GM23338 (cell line): Measurements from ENCODE around the gene RIC1. TPM values are rescaled to one million over a fixed set of nuclear protein-coding genes. Genes with fewer than 3 reads are reported as not detected.

Experiments used
- ATAC-seq: fragments of 200-7000 bp; cut with Tn5 transposase; 3 replicates; pipeline ENCODE4 v1.9.1; 2020
- DNase-seq: peaks from one replicate; pipeline ENCODE4 v3.0.0-alpha.2; 2015; ENCODE audit warnings: low spot score
- H2AFZ ChIP-seq: fragments of 200-600 bp; sonication (generic); 2 replicates; pipeline ENCODE4 v1.8.0; 2016; ENCODE audit warnings: antibody characterized with exemption, mild to moderate bottlenecking, moderate library complexity
- H3F3A ChIP-seq: fragments of 200-600 bp; sonication (generic); replicated peaks from 2 replicates; pipeline ENCODE4 v1.8.0; 2017; ENCODE audit warnings: antibody characterized with exemption, mixed run types, low read depth
- H3K27ac ChIP-seq: fragments of 200-600 bp; sonication (generic); 2 replicates; pipeline ENCODE4 v1.6.1; 2016; ENCODE audit warnings: low read depth
- H3K27me3 ChIP-seq: fragments of 200-600 bp; sonication (generic); 2 replicates; pipeline ENCODE4 v1.8.0; 2016; ENCODE audit warnings: mild to moderate bottlenecking, mixed run types, moderate library complexity; ENCODE audit not compliant: insufficient read depth
- H3K36me3 ChIP-seq: fragments of 200-600 bp; sonication (generic); 2 replicates; pipeline ENCODE4 v1.8.0; 2016; ENCODE audit warnings: mild to moderate bottlenecking; ENCODE audit not compliant: insufficient read depth
- H3K4me1 ChIP-seq: fragments of 200-600 bp; sonication (generic); 2 replicates; pipeline ENCODE4 v1.8.0; 2016; ENCODE audit warnings: mild to moderate bottlenecking, moderate library complexity; ENCODE audit not compliant: insufficient read depth
- H3K4me2 ChIP-seq: fragments of 200-600 bp; sonication (generic); 2 replicates; pipeline ENCODE4 v1.7.1; 2017; ENCODE audit warnings: mixed run types
- H3K4me3 ChIP-seq: fragments of 200-600 bp; sonication (generic); 2 replicates; pipeline ENCODE4 v1.6.1; 2016; ENCODE audit warnings: mixed run types
- H3K79me2 ChIP-seq: fragments of 200-600 bp; sonication (generic); replicated peaks from 2 replicates; pipeline ENCODE4 v1.8.0; 2017; ENCODE audit warnings: mild to moderate bottlenecking; ENCODE audit not compliant: insufficient read depth
- H3K9me2 ChIP-seq: fragments of 200-600 bp; sonication (generic); 2 replicates; pipeline ENCODE4 v1.8.0; 2017; ENCODE audit not compliant: insufficient read depth
- H4K20me1 ChIP-seq: fragments of 200-600 bp; sonication (generic); replicated peaks from 2 replicates; pipeline ENCODE4 v1.8.0; 2017; ENCODE audit warnings: mild to moderate bottlenecking; ENCODE audit not compliant: insufficient read depth
- H3K27ac Mint-ChIP-seq: 2 replicates; pipeline ENCODE4 v1.8.0; 2020; ENCODE audit warnings: inconsistent platforms, mild to moderate bottlenecking, moderate library complexity, mixed read lengths
- H3K27me3 Mint-ChIP-seq: 3 replicates; pipeline ENCODE4 v1.8.0; 2022; ENCODE audit warnings: low read depth, mild to moderate bottlenecking, moderate library complexity, mixed read lengths, inconsistent platforms; ENCODE audit not compliant: insufficient read depth, poor library complexity
- H3K36me3 Mint-ChIP-seq: 3 replicates; pipeline ENCODE4 v1.8.0; 2021; ENCODE audit warnings: low read depth, mild to moderate bottlenecking, inconsistent platforms, moderate library complexity, mixed read lengths
- H3K4me1 Mint-ChIP-seq: 3 replicates; pipeline ENCODE4 v1.8.0; 2020; ENCODE audit warnings: mild to moderate bottlenecking, inconsistent platforms, mixed read lengths
- H3K4me3 Mint-ChIP-seq: 3 replicates; pipeline ENCODE4 v1.8.0; 2021; ENCODE audit warnings: moderate library complexity, mild to moderate bottlenecking, inconsistent platforms, mixed read lengths
- H3K9me3 Mint-ChIP-seq: 3 replicates; pipeline ENCODE4 v1.8.0; 2020; ENCODE audit warnings: moderate library complexity, mild to moderate bottlenecking, inconsistent platforms, mixed read lengths
- CREB1 ChIP-seq: fragments of 250-450 bp; sonication (Bioruptor Pico); IDR thresholded peaks from 2 replicates; pipeline ENCODE4 v1.5.0; 2020; ENCODE audit warnings: low read depth, mild to moderate bottlenecking, moderate library complexity
- EZH2 ChIP-seq: fragments of 200-600 bp; sonication (generic); IDR thresholded peaks from one replicate; pipeline ENCODE4 v1.8.0; 2017; ENCODE audit warnings: antibody characterized with exemption, mild to moderate bottlenecking, low read depth; ENCODE audit not compliant: unreplicated experiment
- EZH2phosphoT487 ChIP-seq: fragments of 200-600 bp; sonication (generic); IDR thresholded peaks from one replicate; pipeline ENCODE4 v1.8.1; 2018; ENCODE audit warnings: antibody characterized with exemption; ENCODE audit not compliant: unreplicated experiment
- JUNB ChIP-seq: IDR thresholded peaks from one replicate; pipeline ENCODE4 v1.6.1; 2016; ENCODE audit warnings: antibody characterized with exemption; ENCODE audit not compliant: unreplicated experiment
- NANOG ChIP-seq: IDR thresholded peaks from 2 replicates; pipeline ENCODE4 v1.6.1; 2016; ENCODE audit warnings: antibody characterized with exemption, borderline replicate concordance
- POLR2AphosphoS5 ChIP-seq: IDR thresholded peaks from 2 replicates; pipeline ENCODE4 v1.6.1; 2016; ENCODE audit warnings: antibody characterized with exemption, low read depth
- STAT1 ChIP-seq: IDR thresholded peaks from one replicate; pipeline ENCODE4 v1.6.1; 2016; ENCODE audit warnings: antibody characterized with exemption; ENCODE audit not compliant: unreplicated experiment
- ZNF114 ChIP-seq: fragments of 250-450 bp; sonication (Bioruptor Pico); IDR thresholded peaks from 2 replicates; pipeline ENCODE4 v1.5.0; 2020; ENCODE audit warnings: mild to moderate bottlenecking, moderate library complexity
- ZNF331 ChIP-seq: fragments of 250-450 bp; sonication (Bioruptor Pico); IDR thresholded peaks from 2 replicates; pipeline ENCODE4 v1.5.0; 2020; ENCODE audit warnings: low read depth, mild to moderate bottlenecking, moderate library complexity
- polyA plus RNA-seq: library from polyadenylated mRNA; unstranded; fragments of >200 nt; fragmentation: Nextera tagmentation; extraction: Ambion mirVana; gene quantifications from 2 replicates; pipeline ENCODE4 v1.2.1, GENCODE V29; 2016
- total RNA-seq: library from RNA; depleted of rRNA; stranded (reverse); fragments of >200 nt; shearing (Covaris generic); gene quantifications from 2 replicates; pipeline ENCODE4 v1.2.3, GENCODE V29; 2014
- TF ChIP-seq, protein P1 (sequence below): IDR thresholded peaks from one replicate; pipeline ENCODE4 v1.6.1; 2018; ENCODE audit warnings: antibody characterized with exemption; ENCODE audit not compliant: unreplicated experiment
- TF ChIP-seq, protein P2 (sequence below): IDR thresholded peaks from 2 replicates; pipeline ENCODE4 v1.6.1; 2016; ENCODE audit warnings: antibody characterized with exemption
- TF ChIP-seq, protein P3 (sequence below), 2 experiments: fragments of 200-600 bp in 1 of 2; sonication (generic) in 1 of 2; conservative IDR thresholded peaks; 2 replicates each; pipeline versions ENCODE4 v1.5.1 to v1.6.1; 2016 to 2017; ENCODE audit warnings: antibody characterized with exemption in 2 of 2, low read depth in 2 of 2, mild to moderate bottlenecking in 2 of 2, moderate library complexity in 1 of 2
- TF ChIP-seq, protein P4 (sequence below): fragments of 250-450 bp; sonication (Bioruptor Pico); IDR thresholded peaks from 2 replicates; pipeline ENCODE4 v1.5.0; 2020; ENCODE audit warnings: mild to moderate bottlenecking, moderate library complexity

RIC1 gene
- total and polyA plus RNA-seq, 2 experiments from 2014 or later, result 7.8 to 34.9 TPM

DNA sequence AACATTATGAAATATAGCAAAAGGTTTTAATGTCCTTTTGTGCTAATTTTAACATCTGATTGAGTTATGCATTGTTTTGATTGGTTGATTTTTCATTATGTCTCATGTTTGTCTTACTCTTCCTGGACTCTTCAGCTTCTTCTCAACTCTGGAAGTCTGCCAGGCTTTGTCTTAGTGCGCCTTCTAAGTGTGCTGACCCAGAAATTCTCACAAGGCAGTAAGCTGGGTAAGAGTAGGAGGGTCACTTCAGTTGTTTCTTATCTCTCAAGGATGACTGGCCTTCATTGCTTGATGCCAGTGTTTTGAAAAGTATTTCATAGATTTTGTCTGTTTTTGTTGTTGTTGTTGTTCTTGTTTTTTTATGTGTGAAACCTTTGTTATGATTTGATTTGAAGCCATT, 59.2 kb downstream of the RIC1 start:
- H2AFZ ChIP-seq, result no peak overlapping the region
- peaks cover 9% of the 10 kb centered on the region for H3K4me1 ChIP-seq
- no peaks in the 10 kb centered on the region for H3F3A ChIP-seq
- Mint-ChIP-seq H3K4me3 (no peak overlapping the region), H3K36me3 (peaks cover 27% of the 10 kb centered on the region), H3K27ac (no peak overlapping the region), H3K9me3 (peaks cover 21% of the 10 kb centered on the region), H3K27me3 (no peaks in the 10 kb centered on the region), H3K4me1 (peaks cover 14% of the 10 kb centered on the region)
- H3K4me2 ChIP-seq, result peak overlapping the region; percentile 15; the same call in 1 of the 2 replicates
- H3K4me3 ChIP-seq, result no peak overlapping the region
- peaks cover 39% of the 10 kb centered on the region for H3K79me2 ChIP-seq
- no peak overlapping the region for H3K27ac ChIP-seq
- TF ChIP-seq POLR2AphosphoS5, result no peak
- TF ChIP-seq, protein P1, sequence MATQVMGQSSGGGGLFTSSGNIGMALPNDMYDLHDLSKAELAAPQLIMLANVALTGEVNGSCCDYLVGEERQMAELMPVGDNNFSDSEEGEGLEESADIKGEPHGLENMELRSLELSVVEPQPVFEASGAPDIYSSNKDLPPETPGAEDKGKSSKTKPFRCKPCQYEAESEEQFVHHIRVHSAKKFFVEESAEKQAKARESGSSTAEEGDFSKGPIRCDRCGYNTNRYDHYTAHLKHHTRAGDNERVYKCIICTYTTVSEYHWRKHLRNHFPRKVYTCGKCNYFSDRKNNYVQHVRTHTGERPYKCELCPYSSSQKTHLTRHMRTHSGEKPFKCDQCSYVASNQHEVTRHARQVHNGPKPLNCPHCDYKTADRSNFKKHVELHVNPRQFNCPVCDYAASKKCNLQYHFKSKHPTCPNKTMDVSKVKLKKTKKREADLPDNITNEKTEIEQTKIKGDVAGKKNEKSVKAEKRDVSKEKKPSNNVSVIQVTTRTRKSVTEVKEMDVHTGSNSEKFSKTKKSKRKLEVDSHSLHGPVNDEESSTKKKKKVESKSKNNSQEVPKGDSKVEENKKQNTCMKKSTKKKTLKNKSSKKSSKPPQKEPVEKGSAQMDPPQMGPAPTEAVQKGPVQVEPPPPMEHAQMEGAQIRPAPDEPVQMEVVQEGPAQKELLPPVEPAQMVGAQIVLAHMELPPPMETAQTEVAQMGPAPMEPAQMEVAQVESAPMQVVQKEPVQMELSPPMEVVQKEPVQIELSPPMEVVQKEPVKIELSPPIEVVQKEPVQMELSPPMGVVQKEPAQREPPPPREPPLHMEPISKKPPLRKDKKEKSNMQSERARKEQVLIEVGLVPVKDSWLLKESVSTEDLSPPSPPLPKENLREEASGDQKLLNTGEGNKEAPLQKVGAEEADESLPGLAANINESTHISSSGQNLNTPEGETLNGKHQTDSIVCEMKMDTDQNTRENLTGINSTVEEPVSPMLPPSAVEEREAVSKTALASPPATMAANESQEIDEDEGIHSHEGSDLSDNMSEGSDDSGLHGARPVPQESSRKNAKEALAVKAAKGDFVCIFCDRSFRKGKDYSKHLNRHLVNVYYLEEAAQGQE, result no peak
- TF ChIP-seq, protein P2, sequence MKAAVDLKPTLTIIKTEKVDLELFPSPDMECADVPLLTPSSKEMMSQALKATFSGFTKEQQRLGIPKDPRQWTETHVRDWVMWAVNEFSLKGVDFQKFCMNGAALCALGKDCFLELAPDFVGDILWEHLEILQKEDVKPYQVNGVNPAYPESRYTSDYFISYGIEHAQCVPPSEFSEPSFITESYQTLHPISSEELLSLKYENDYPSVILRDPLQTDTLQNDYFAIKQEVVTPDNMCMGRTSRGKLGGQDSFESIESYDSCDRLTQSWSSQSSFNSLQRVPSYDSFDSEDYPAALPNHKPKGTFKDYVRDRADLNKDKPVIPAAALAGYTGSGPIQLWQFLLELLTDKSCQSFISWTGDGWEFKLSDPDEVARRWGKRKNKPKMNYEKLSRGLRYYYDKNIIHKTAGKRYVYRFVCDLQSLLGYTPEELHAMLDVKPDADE, result no peak
- TF ChIP-seq JUNB, result no peak
- TF ChIP-seq CREB1, result no peak
- no peak for TF ChIP-seq EZH2
- TF ChIP-seq, protein P3, sequence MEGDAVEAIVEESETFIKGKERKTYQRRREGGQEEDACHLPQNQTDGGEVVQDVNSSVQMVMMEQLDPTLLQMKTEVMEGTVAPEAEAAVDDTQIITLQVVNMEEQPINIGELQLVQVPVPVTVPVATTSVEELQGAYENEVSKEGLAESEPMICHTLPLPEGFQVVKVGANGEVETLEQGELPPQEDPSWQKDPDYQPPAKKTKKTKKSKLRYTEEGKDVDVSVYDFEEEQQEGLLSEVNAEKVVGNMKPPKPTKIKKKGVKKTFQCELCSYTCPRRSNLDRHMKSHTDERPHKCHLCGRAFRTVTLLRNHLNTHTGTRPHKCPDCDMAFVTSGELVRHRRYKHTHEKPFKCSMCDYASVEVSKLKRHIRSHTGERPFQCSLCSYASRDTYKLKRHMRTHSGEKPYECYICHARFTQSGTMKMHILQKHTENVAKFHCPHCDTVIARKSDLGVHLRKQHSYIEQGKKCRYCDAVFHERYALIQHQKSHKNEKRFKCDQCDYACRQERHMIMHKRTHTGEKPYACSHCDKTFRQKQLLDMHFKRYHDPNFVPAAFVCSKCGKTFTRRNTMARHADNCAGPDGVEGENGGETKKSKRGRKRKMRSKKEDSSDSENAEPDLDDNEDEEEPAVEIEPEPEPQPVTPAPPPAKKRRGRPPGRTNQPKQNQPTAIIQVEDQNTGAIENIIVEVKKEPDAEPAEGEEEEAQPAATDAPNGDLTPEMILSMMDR (conservative IDR thresholded peaks at IDR 0.05; ENCODE audit: low read depth in 2 of 2), result no peak
- no peak for TF ChIP-seq NANOG
- no peak for TF ChIP-seq ZNF331
- TF ChIP-seq, protein P4, sequence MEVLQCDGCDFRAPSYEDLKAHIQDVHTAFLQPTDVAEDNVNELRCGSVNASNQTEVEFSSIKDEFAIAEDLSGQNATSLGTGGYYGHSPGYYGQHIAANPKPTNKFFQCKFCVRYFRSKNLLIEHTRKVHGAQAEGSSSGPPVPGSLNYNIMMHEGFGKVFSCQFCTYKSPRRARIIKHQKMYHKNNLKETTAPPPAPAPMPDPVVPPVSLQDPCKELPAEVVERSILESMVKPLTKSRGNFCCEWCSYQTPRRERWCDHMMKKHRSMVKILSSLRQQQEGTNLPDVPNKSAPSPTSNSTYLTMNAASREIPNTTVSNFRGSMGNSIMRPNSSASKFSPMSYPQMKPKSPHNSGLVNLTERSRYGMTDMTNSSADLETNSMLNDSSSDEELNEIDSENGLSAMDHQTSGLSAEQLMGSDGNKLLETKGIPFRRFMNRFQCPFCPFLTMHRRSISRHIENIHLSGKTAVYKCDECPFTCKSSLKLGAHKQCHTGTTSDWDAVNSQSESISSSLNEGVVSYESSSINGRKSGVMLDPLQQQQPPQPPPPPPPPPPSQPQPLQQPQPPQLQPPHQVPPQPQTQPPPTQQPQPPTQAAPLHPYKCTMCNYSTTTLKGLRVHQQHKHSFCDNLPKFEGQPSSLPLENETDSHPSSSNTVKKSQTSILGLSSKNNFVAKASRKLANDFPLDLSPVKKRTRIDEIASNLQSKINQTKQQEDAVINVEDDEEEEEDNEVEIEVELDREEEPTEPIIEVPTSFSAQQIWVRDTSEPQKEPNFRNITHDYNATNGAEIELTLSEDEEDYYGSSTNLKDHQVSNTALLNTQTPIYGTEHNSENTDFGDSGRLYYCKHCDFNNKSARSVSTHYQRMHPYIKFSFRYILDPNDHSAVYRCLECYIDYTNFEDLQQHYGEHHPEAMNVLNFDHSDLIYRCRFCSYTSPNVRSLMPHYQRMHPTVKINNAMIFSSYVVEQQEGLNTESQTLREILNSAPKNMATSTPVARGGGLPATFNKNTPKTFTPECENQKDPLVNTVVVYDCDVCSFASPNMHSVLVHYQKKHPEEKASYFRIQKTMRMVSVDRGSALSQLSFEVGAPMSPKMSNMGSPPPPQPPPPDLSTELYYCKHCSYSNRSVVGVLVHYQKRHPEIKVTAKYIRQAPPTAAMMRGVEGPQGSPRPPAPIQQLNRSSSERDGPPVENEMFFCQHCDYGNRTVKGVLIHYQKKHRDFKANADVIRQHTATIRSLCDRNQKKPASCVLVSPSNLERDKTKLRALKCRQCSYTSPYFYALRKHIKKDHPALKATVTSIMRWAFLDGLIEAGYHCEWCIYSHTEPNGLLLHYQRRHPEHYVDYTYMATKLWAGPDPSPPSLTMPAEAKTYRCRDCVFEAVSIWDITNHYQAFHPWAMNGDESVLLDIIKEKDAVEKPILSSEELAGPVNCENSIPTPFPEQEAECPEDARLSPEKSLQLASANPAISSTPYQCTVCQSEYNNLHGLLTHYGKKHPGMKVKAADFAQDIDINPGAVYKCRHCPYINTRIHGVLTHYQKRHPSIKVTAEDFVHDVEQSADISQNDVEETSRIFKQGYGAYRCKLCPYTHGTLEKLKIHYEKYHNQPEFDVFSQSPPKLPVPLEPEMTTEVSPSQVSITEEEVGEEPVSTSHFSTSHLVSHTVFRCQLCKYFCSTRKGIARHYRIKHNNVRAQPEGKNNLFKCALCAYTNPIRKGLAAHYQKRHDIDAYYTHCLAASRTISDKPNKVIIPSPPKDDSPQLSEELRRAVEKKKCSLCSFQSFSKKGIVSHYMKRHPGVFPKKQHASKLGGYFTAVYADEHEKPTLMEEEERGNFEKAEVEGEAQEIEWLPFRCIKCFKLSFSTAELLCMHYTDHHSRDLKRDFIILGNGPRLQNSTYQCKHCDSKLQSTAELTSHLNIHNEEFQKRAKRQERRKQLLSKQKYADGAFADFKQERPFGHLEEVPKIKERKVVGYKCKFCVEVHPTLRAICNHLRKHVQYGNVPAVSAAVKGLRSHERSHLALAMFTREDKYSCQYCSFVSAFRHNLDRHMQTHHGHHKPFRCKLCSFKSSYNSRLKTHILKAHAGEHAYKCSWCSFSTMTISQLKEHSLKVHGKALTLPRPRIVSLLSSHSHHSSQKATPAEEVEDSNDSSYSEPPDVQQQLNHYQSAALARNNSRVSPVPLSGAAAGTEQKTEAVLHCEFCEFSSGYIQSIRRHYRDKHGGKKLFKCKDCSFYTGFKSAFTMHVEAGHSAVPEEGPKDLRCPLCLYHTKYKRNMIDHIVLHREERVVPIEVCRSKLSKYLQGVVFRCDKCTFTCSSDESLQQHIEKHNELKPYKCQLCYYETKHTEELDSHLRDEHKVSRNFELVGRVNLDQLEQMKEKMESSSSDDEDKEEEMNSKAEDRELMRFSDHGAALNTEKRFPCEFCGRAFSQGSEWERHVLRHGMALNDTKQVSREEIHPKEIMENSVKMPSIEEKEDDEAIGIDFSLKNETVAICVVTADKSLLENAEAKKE (CRISPR knock-in tag), result no peak
- TF ChIP-seq STAT1, result no peak
- TF ChIP-seq ZNF114 (CRISPR knock-in tag), result no peak
- no peak for TF ChIP-seq EZH2phosphoT487
- DNase-seq, result no peak
- no peaks in the 10 kb centered on the region for H3K27me3 ChIP-seq
- H4K20me1 ChIP-seq, result 0 out of 2 replicates have a peak, but pooled peaks cover 4% of the 10 kb centered on the region
- H3K9me2 ChIP-seq, result no peaks in the 10 kb centered on the region
- peaks cover 8% of the 10 kb centered on the region; the same call in 1 of the 2 replicates for H3K36me3 ChIP-seq
- no peak for ATAC-seq
